Parathyroid adenoma (tissue), 2 donors: Measurements from ENCODE around the gene TNIP2.
"Not testable (repeated sequence)": the region's sequence is repeated elsewhere in the genome, so short reads cannot be mapped to it uniquely, and the experiment has no call there.

Experiments
- H2AFZ ChIP-seq: fragments of 300-600 bp; sonication (generic); one replicate; pipeline ENCODE4 v1.7.0; 2017; ENCODE audit warnings: antibody characterized with exemption, mild to moderate bottlenecking
- H3K27ac ChIP-seq: fragments of 300-600 bp; sonication (generic); one replicate; pipeline ENCODE4 v1.7.0; 2017
- H3K27me3 ChIP-seq: fragments of 300-600 bp; sonication (generic); one replicate; pipeline ENCODE4 v1.7.0; 2017; ENCODE audit warnings: low read length; ENCODE audit not compliant: control insufficient read depth, insufficient read depth
- H3K36me3 ChIP-seq: fragments of 300-600 bp; sonication (generic); one replicate; pipeline ENCODE4 v1.7.0; 2017; ENCODE audit warnings: low read length; ENCODE audit not compliant: control insufficient read depth, insufficient read depth
- H3K4me1 ChIP-seq: fragments of 300-600 bp; sonication (generic); one replicate; pipeline ENCODE4 v1.7.0; 2017; ENCODE audit warnings: control low read depth
- H3K4me2 ChIP-seq: fragments of 300-600 bp; sonication (generic); one replicate; pipeline ENCODE4 v1.7.0; 2017; ENCODE audit warnings: low read length
- H3K4me3 ChIP-seq: fragments of 300-600 bp; sonication (generic); one replicate; pipeline ENCODE4 v1.7.0; 2017; ENCODE audit warnings: low read depth, low read length
- H3K79me2 ChIP-seq: fragments of 300-600 bp; sonication (generic); one replicate; pipeline ENCODE4 v1.7.0; 2017; ENCODE audit warnings: control low read depth
- H3K9ac ChIP-seq: fragments of 300-600 bp; sonication (generic); one replicate; pipeline ENCODE4 v1.7.0; 2017; ENCODE audit warnings: mild to moderate bottlenecking
- H3K9me3 ChIP-seq: fragments of 300-600 bp; sonication (generic); one replicate; pipeline ENCODE4 v1.7.0; 2017; ENCODE audit warnings: low read length; ENCODE audit not compliant: control insufficient read depth
- CTCF ChIP-seq: fragments of 300-600 bp; sonication (generic); IDR thresholded peaks from one replicate; pipeline ENCODE4 v1.7.0; 2017; ENCODE audit warnings: antibody characterized with exemption, mild to moderate bottlenecking
- donor health status: primary hyperparathyroidism.

TNIP2 gene

GRCh38 chr4:2731907-2732317 is 24.2 kb downstream of the TNIP2 start:
- Histone ChIP-seq H3K4me2 (no peak overlapping the region), H3K4me3 (no peak overlapping the region), H3K9me3 (no peaks in the 10 kb centered on the region), H2AFZ (no peak overlapping the region), H3K36me3 (no peaks in the 10 kb centered on the region), H3K9ac (no peak overlapping the region), H3K27me3 (no peaks in the 10 kb centered on the region), H3K79me2 (no peaks in the 10 kb centered on the region), H3K4me1 (no peaks in the 10 kb centered on the region), H3K27ac (no peak overlapping the region)
- no peak for TF ChIP-seq CTCF

- Histone ChIP-seq H2AFZ (no peak overlapping the region), H3K27ac (no peak overlapping the region), H3K9ac (no peak overlapping the region), H3K4me1 (no peaks in the 10 kb centered on the region), H3K4me3 (no peak overlapping the region), H3K9me3 (no peaks in the 10 kb centered on the region), H3K79me2 (no peaks in the 10 kb centered on the region), H3K27me3 (no peaks in the 10 kb centered on the region), H3K36me3 (no peaks in the 10 kb centered on the region), H3K4me2 (no peak overlapping the region)
- no peak for TF ChIP-seq CTCF
Observed at GRCh38 chr4:2729533-2729875, 26.6 kb downstream of the TNIP2 start.

GRCh38 chr4:2728806-2729532 is 27.2 kb downstream of the TNIP2 start:
- H3K4me3 ChIP-seq = no peak overlapping the region
- no peaks in the 10 kb centered on the region for H3K79me2 ChIP-seq
- H3K9ac ChIP-seq = no peak overlapping the region
- no peaks in the 10 kb centered on the region for H3K36me3 ChIP-seq
- H3K4me1 ChIP-seq = no peaks in the 10 kb centered on the region
- no peak overlapping the region for H3K27ac ChIP-seq
- H3K4me2 ChIP-seq = no peak overlapping the region
- no peaks in the 10 kb centered on the region for H3K9me3 ChIP-seq
- no peaks in the 10 kb centered on the region for H3K27me3 ChIP-seq
- no peak for TF ChIP-seq CTCF
- H2AFZ ChIP-seq = no peak overlapping the region

- no peaks in the 10 kb centered on the region for H3K4me1 ChIP-seq
- H3K9ac ChIP-seq = no peak overlapping the region
- H3K9me3 ChIP-seq = no peaks in the 10 kb centered on the region
- H3K4me2 ChIP-seq = no peak overlapping the region
- no peak overlapping the region for H3K4me3 ChIP-seq
- no peak overlapping the region for H2AFZ ChIP-seq
- TF ChIP-seq CTCF = no peak
- no peak overlapping the region for H3K27ac ChIP-seq
- no peaks in the 10 kb centered on the region for H3K79me2 ChIP-seq
- no peaks in the 10 kb centered on the region for H3K36me3 ChIP-seq
- H3K27me3 ChIP-seq = no peaks in the 10 kb centered on the region
Observed at GRCh38 chr4:2728221-2728620, 27.9 kb downstream of the TNIP2 start.

- not testable (repeated sequence) for H3K4me2 ChIP-seq, H3K79me2 ChIP-seq, H3K27ac ChIP-seq, H3K4me3 ChIP-seq, H3K9ac ChIP-seq, H2AFZ ChIP-seq, H3K9me3 ChIP-seq, H3K27me3 ChIP-seq, H3K36me3 ChIP-seq, H3K4me1 ChIP-seq
Observed at GRCh38 chr4:2726881-2727280, 29.3 kb downstream of the TNIP2 start.
